ENCODE measurements around the gene CEP152.
"Not testable (repeated sequence)": the region's sequence is repeated elsewhere in the genome, so short reads cannot be mapped to it uniquely, and the experiment has no call there.

The CEP152 gene

GRCh38 chr15:48806151-48806550 is 4.7 kb downstream of the CEP152 start:
- no peak for DNase-seq

- no peak for DNase-seq
These were observed 5.3 kb downstream of the CEP152 start for GRCh38 chr15:48805591-48805990.

GRCh38 chr15:48803877-48804276 is 7.0 kb downstream of the CEP152 start:
- DNase-seq: no peak

- no peak for DNase-seq
These were observed 8.0 kb downstream of the CEP152 start for GRCh38 chr15:48802867-48803266.

- DNase-seq: no peak
These were observed 8.6 kb downstream of the CEP152 start for GRCh38 chr15:48802257-48802656.

GRCh38 chr15:48800811-48801455 is 9.9 kb downstream of the CEP152 start:
- no peak for DNase-seq

- DNase-seq: no peak
These were observed 10.6 kb downstream of the CEP152 start for GRCh38 chr15:48800245-48800644.

GRCh38 chr15:48798319-48798718 is 12.6 kb downstream of the CEP152 start:
- no peak for DNase-seq

- no peak for DNase-seq
These were observed 13.9 kb downstream of the CEP152 start for GRCh38 chr15:48796930-48797329.

GRCh38 chr15:48796521-48796920 is 14.3 kb downstream of the CEP152 start:
- DNase-seq: no peak

- no peak for DNase-seq
These were observed 15.0 kb downstream of the CEP152 start for GRCh38 chr15:48795901-48796300.

GRCh38 chr15:48794697-48795134 is 16.2 kb downstream of the CEP152 start:
- DNase-seq: no peak

GRCh38 chr15:48792408-48792807 is 18.5 kb downstream of the CEP152 start:
- no peak for DNase-seq

GRCh38 chr15:48790466-48791115 is 20.3 kb downstream of the CEP152 start:
- not testable (repeated sequence) for DNase-seq

- DNase-seq: no peak
These were observed 25.2 kb downstream of the CEP152 start for GRCh38 chr15:48785712-48786111.

GRCh38 chr15:48785195-48785594 is 25.7 kb downstream of the CEP152 start:
- no peak for DNase-seq

GRCh38 chr15:48784756-48785155 is 26.1 kb downstream of the CEP152 start:
- DNase-seq: no peak

GRCh38 chr15:48782911-48783310 is 28.0 kb downstream of the CEP152 start:
- no peak for DNase-seq

GRCh38 chr15:48781481-48782081 is 29.3 kb downstream of the CEP152 start:
- no peak for DNase-seq

- no peak for DNase-seq
These were observed 29.9 kb downstream of the CEP152 start for GRCh38 chr15:48781017-48781416.

GRCh38 chr15:48778331-48778730 is 32.5 kb downstream of the CEP152 start:
- DNase-seq: no peak

GRCh38 chr15:48777645-48778330 is 33.1 kb downstream of the CEP152 start:
- DNase-seq: no peak

GRCh38 chr15:48775546-48775945 is 35.3 kb downstream of the CEP152 start:
- no peak for DNase-seq

- DNase-seq: no peak
These were observed 36.4 kb downstream of the CEP152 start for GRCh38 chr15:48774484-48774883.

Measured in NCI-H2029 (cell line).